ENCODE data around the gene FEV.

The FEV gene

DNA sequence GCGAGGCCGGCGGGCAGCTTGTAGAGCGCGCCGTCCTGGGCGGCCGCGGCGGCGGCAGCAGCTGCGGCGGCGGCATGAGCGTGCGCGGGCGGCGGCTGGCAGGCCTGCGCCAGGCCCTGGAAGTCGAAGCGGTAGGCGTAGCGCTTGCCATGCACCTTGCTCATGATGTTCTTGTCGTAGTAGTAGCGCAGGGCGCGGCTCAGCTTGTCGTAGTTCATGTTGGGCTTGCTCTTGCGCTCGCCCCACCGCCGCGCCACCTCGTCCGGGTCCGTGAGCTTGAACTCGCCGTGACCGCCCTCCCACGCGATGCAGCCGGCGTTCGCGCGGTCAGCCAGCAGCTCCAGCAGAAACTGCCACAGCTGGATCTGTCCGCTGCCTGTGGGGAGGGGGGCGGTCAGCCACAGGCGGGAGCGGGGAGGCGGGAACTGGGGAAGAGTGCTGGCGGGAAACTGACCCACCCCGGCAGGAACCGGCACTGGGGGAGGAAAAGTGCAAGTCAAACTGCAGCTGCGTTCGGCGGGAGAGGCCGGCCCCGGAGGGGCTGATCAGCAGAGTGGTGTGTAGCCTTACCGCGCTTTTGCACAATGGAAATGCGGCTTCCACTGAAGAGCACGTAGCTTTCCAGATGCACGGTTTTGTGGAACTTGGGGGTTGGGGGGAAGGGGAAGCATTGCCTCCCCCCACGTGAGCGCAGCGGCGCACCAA, 3.0 kb downstream of the FEV start:
- DNase-seq (ENCODE audit: low read depth), result no peak
- TF ChIP-seq, protein P1, sequence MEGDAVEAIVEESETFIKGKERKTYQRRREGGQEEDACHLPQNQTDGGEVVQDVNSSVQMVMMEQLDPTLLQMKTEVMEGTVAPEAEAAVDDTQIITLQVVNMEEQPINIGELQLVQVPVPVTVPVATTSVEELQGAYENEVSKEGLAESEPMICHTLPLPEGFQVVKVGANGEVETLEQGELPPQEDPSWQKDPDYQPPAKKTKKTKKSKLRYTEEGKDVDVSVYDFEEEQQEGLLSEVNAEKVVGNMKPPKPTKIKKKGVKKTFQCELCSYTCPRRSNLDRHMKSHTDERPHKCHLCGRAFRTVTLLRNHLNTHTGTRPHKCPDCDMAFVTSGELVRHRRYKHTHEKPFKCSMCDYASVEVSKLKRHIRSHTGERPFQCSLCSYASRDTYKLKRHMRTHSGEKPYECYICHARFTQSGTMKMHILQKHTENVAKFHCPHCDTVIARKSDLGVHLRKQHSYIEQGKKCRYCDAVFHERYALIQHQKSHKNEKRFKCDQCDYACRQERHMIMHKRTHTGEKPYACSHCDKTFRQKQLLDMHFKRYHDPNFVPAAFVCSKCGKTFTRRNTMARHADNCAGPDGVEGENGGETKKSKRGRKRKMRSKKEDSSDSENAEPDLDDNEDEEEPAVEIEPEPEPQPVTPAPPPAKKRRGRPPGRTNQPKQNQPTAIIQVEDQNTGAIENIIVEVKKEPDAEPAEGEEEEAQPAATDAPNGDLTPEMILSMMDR (conservative IDR thresholded peaks at IDR 0.05; ENCODE audit: low read depth, low read length), result no peak
- no peak overlapping the region for H3K4me3 ChIP-seq (ENCODE audit: low read depth, low read length)

DNA sequence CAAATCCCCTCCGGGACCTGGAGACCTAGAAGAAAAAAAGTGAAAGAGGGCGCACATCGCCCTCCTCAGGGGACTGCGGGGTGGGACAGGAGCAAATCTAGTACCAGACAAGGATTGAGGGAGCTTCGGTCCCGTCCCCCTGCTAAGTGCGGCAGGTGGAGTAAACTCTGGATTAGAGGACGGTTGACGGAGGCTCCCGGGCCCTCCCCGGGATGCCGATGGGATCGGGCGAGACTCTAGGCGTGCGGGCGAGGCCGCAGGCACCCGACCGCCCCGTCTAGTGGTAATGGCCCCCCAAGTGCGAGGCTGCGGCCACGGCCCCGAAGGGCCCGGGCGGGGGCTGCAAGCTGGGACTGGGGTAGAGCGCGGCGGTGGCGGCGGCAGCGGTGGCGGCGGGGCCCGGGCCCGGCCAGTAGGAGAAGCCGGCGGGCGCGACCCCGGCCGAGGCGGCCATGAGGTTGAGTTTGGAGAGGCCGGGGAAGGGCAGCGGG, 3.5 kb downstream of the FEV start:
- no peak overlapping the region for H3K4me3 ChIP-seq (ENCODE audit: low read depth, low read length)
- TF ChIP-seq, protein P1 (conservative IDR thresholded peaks at IDR 0.05; ENCODE audit: low read depth, low read length), result no peak
- no peak for DNase-seq (ENCODE audit: low read depth)

DNA sequence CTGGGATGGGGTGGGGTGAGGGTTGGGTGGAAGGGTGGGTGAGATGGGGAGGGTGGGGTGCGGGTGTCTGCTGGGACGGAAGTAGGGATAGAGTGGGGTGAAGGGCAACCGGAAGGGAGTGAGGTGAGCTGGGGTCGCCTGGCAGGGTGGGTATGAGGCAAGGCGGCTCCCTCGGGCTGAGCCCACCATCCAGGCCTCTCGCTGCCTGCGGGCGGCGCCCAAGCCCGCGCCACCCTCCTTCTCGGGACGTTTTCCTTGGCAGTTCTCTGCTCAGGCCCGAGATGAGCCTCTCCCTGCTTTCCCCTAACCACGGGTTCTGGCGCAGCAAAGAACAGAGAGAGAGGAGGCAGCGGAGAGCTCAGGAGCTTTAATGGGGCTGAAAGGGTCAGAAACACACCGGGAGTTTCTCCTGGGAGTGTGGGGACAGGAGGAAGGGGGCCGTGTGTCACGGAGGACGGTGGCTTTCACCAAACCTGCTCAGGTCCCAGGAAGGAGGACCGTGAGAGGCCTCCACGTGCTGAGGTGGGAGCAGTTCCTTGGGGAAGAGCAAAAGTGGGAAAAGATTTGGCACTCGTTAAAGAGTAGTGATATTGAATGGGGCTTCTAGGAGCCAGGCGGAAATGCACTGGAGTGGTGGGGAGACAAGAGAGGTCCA, 4.1 kb downstream of the FEV start:
- H3K4me3 ChIP-seq (ENCODE audit: low read depth, low read length), result no peak overlapping the region
- TF ChIP-seq, protein P1 (conservative IDR thresholded peaks at IDR 0.05; ENCODE audit: low read depth, low read length), result no peak
- no peak for DNase-seq (ENCODE audit: low read depth)

DNA sequence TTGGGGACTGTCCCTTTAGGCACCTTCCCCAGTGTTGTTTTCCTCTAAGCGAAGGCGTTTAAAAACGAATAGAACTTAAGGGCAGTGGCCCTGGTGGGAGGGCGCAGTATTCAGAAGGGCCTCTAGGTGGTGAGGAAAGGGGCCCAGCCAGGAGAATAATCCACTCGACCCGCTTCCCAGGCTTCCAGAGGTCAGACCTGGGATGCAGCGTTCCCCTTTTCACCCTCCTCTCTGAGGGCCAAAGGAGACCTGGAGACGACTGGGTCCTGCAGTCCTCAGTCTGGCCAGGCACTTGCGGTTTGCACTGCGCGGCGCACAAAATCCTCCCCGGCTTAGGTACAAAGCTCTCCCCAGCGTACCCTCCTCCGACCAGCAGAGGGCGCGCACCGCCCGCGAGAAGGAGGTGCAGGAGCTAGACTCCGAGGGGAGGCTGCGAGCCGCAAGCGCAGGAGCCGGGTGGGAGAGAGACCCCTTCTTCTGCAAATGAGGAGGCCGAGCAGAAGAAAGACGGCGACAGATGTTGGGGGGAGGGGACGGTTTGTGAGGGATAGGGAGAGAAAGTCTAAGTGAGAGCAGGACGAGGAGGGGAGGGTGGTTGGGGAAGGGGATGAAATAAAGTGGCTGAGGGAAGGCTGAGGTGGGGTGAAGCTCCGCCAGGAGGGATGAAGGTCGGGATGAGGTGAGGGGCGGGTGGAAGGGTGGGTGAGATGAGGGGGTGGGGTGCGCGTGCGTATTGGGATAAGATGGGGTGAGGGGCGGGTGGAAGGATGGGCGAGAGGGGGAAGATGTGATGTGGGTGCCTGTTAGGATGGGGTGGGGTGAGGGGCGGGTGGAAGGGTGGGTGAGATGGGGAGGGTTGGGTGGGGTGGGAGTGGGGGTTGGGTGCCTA, 4.9 kb downstream of the FEV start:
- peak; percentile 82 for DNase-seq (ENCODE audit: low read depth)
- peak overlapping the region; percentile 37 for H3K4me3 ChIP-seq (ENCODE audit: low read depth, low read length)
- TF ChIP-seq, protein P1 (conservative IDR thresholded peaks at IDR 0.05; ENCODE audit: low read depth, low read length), result peak; percentile 83

DNA sequence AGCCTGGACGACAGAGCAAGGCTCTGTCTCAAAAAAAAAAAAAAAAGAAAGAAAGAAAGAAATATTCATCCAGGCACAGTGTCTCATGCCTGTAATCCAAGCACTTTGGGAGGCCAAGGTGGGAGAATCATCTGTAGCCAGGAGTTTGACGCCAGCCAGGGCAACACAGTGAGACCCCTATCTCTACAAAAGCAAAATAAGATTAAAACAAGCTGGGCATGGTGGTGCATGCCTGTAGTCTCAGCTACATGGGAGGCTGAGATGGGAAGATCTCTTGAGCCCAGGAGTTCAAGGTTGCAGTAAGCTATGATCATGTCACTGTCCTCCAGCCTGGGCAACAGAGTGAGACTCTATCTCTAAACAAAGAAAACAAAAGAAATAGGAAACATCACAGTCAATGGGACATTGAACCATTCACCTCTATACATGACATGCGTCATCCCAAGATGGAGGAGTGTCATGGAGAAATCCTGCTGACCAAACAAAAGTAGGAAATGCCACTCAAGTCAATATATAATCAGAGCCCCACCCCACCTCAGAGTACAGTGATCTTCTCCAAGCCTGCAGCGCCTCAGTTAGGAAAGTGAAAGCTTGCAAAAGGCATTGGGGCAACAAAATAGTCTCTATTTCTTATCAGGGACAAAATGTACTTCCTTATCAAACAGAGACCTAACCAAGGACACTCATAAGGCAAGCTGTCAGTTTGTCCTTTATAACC, 9.8 kb downstream of the FEV start:
- DNase-seq (ENCODE audit: low read depth), result no peak
- TF ChIP-seq, protein P1 (conservative IDR thresholded peaks at IDR 0.05; ENCODE audit: low read depth, low read length), result no peak
- H3K4me3 ChIP-seq (ENCODE audit: low read depth, low read length), result no peak overlapping the region

DNA sequence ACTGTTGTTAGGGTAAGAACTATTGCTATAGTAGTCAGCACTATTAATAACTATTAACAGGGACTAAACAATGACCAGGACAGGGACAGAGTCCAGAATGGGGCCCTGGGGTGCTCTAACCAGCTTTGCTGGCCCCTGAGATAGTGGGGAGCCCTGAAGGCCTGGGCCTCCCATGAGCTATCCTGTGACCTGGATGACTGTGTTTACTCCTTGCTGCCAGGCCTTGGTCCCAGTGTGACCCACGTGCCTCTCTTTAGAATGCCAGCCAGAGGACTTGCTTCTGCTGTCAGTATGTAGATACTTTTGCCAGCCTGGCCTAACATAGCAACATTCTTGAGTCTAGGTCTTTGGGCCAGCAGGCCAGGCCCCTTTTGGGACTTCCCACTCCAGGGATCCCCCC, 14.1 kb downstream of the FEV start:
- H3K4me3 ChIP-seq (ENCODE audit: low read depth, low read length), result no peak overlapping the region
- TF ChIP-seq, protein P1 (conservative IDR thresholded peaks at IDR 0.05; ENCODE audit: low read depth, low read length), result no peak
- no peak for DNase-seq (ENCODE audit: low read depth)
